Measurements from ENCODE around the gene GLP1R.

DNA sequence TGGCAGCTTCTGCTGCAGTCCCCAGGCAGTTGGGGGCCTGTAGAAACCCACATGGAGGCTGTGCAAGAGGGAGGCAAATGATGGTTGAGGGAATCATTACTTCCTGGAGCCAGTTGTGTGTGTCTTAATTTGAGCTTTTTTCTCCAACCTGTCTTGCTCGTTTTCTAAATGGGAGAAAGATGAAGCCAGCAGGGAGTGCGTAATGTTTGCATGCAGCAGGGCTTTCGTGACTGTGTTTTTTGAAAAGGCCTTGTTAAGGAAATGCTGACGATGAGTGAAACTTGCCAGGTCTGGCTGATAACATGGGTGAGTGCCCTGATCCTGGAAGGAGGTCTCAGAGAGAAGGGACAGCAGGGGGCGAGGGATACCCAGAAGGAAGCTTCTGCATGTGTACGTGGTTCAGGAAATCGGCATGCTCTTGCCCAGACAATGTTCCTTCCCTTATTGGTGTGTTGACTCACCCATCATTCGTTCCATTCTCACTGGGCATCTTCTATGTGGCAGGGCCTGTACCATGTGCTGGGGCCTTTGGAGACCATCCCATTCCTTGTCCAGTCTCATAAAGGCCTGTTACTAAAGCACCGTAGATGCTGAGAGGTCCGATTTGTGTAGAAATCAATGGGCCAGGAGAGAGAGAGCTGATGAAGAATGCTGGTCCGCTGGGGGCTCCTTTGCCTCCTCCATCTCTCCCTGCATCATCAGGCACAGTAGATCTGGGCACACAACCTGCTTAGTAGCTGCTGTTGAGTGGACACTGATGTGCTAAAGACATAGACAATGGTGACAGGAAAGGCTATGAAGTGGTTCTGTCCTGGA lies 27.4 kb downstream of the GLP1R start:
- TF ChIP-seq, protein P1, sequence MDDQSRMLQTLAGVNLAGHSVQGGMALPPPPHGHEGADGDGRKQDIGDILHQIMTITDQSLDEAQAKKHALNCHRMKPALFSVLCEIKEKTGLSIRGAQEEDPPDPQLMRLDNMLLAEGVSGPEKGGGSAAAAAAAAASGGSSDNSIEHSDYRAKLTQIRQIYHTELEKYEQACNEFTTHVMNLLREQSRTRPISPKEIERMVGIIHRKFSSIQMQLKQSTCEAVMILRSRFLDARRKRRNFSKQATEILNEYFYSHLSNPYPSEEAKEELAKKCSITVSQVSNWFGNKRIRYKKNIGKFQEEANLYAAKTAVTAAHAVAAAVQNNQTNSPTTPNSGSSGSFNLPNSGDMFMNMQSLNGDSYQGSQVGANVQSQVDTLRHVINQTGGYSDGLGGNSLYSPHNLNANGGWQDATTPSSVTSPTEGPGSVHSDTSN (IDR thresholded peaks at IDR 0.05) = no peak
- TF ChIP-seq, protein P2, sequence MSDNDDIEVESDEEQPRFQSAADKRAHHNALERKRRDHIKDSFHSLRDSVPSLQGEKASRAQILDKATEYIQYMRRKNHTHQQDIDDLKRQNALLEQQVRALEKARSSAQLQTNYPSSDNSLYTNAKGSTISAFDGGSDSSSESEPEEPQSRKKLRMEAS (IDR thresholded peaks at IDR 0.05) = no peak
- TF ChIP-seq EP300 (IDR thresholded peaks at IDR 0.05) (no peak), CBX8 (IDR thresholded peaks at IDR 0.05) (no peak), SREBF2 (IDR thresholded peaks at IDR 0.05) (no peak)
- TF ChIP-seq, protein P3, sequence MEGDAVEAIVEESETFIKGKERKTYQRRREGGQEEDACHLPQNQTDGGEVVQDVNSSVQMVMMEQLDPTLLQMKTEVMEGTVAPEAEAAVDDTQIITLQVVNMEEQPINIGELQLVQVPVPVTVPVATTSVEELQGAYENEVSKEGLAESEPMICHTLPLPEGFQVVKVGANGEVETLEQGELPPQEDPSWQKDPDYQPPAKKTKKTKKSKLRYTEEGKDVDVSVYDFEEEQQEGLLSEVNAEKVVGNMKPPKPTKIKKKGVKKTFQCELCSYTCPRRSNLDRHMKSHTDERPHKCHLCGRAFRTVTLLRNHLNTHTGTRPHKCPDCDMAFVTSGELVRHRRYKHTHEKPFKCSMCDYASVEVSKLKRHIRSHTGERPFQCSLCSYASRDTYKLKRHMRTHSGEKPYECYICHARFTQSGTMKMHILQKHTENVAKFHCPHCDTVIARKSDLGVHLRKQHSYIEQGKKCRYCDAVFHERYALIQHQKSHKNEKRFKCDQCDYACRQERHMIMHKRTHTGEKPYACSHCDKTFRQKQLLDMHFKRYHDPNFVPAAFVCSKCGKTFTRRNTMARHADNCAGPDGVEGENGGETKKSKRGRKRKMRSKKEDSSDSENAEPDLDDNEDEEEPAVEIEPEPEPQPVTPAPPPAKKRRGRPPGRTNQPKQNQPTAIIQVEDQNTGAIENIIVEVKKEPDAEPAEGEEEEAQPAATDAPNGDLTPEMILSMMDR (IDR thresholded peaks at IDR 0.05) = no peak
- TF ChIP-seq, protein P4, sequence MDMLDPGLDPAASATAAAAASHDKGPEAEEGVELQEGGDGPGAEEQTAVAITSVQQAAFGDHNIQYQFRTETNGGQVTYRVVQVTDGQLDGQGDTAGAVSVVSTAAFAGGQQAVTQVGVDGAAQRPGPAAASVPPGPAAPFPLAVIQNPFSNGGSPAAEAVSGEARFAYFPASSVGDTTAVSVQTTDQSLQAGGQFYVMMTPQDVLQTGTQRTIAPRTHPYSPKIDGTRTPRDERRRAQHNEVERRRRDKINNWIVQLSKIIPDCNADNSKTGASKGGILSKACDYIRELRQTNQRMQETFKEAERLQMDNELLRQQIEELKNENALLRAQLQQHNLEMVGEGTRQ (IDR thresholded peaks at IDR 0.05) = no peak

Measured in A549 (cell line).